HT1080 (cell line): ENCODE data around the gene ZNF846. TPM values are rescaled to one million over a fixed set of nuclear protein-coding genes. Genes with fewer than 3 reads are reported as not detected.
"Not testable (repeated sequence)": the region's sequence is repeated elsewhere in the genome, so short reads cannot be mapped to it uniquely, and the experiment has no call there.

Experiments used
- DNase-seq: peaks from one replicate; pipeline ENCODE4 v3.0.0-alpha.2; 2015; ENCODE audit warnings: low read depth
- total RNA-seq: library from RNA; depleted of rRNA; stranded (reverse); fragments of >200 nt; shearing (Covaris generic); gene quantifications from 2 replicates; pipeline ENCODE4 v1.2.3, GENCODE V29; 2014

The ZNF846 gene
- total RNA-seq, 1 experiment from 2014 or later, result not detected

- DNase-seq, result peak; percentile 34
Measured at GRCh38 chr19:9785367-9786331, 17.1 kb upstream of the ZNF846 start.

GRCh38 chr19:9784163-9784496 is 15.6 kb upstream of the ZNF846 start:
- not testable (repeated sequence) for DNase-seq

GRCh38 chr19:9782338-9782737 is 13.8 kb upstream of the ZNF846 start:
- no peak for DNase-seq

- DNase-seq, result no peak
Measured at GRCh38 chr19:9757544-9758501, 10.7 kb downstream of the ZNF846 start.

- no peak for DNase-seq
Measured at GRCh38 chr19:9752701-9753443, 15.7 kb downstream of the ZNF846 start.

- DNase-seq, result no peak
Measured at GRCh38 chr19:9751446-9751845, 17.1 kb downstream of the ZNF846 start.

- DNase-seq, result no peak
Measured at GRCh38 chr19:9741476-9742171, 26.9 kb downstream of the ZNF846 start.

- no peak for DNase-seq
Measured at GRCh38 chr19:9735986-9736385, 32.6 kb downstream of the ZNF846 start.

GRCh38 chr19:9730056-9730455 is 38.5 kb downstream of the ZNF846 start:
- DNase-seq, result not testable (repeated sequence)

GRCh38 chr19:9729162-9729561 is 39.4 kb downstream of the ZNF846 start:
- DNase-seq, result no peak

- no peak for DNase-seq
Measured at GRCh38 chr19:9727644-9728043, 40.9 kb downstream of the ZNF846 start.

- DNase-seq, result not testable (repeated sequence)
Measured at GRCh38 chr19:9725508-9726201, 42.9 kb downstream of the ZNF846 start.

GRCh38 chr19:9724157-9724556 is 44.4 kb downstream of the ZNF846 start:
- DNase-seq, result no peak

GRCh38 chr19:9721861-9722260 is 46.7 kb downstream of the ZNF846 start:
- DNase-seq, result no peak

GRCh38 chr19:9720541-9720940 is 48.0 kb downstream of the ZNF846 start:
- DNase-seq, result no peak

GRCh38 chr19:9711815-9712214 is 56.7 kb downstream of the ZNF846 start:
- DNase-seq, result no peak

- DNase-seq, result no peak
Measured at GRCh38 chr19:9709305-9709704, 59.2 kb downstream of the ZNF846 start.

GRCh38 chr19:9705836-9706235 is 62.7 kb downstream of the ZNF846 start:
- DNase-seq, result peak; percentile 31

GRCh38 chr19:9702186-9702585 is 66.4 kb downstream of the ZNF846 start:
- no peak for DNase-seq
